Progenitor cell of endocrine pancreas (in vitro differentiated cells): ENCODE measurements around the gene SEL1L. TPM values are rescaled to one million over a fixed set of nuclear protein-coding genes. Genes with fewer than 3 reads are reported as not detected.

Source experiments
- DNase-seq: peaks from one replicate; pipeline ENCODE4 v3.0.0; 2021; ENCODE audit warnings: low spot score; ENCODE audit not compliant: unreplicated experiment
- H3K27ac Mint-ChIP-seq: 2 replicates; pipeline ENCODE4 v1.8.0; 2021; ENCODE audit warnings: mild to moderate bottlenecking, moderate library complexity, mixed read lengths
- H3K27me3 Mint-ChIP-seq: 2 replicates; pipeline ENCODE4 v1.8.0; 2021; ENCODE audit warnings: mixed read lengths
- H3K36me3 Mint-ChIP-seq: 2 replicates; pipeline ENCODE4 v1.8.0; 2022; ENCODE audit warnings: mixed read lengths; ENCODE audit not compliant: insufficient read depth
- H3K4me1 Mint-ChIP-seq: 2 replicates; pipeline ENCODE4 v1.8.0; 2021; ENCODE audit warnings: low read depth, mixed read lengths
- H3K4me3 Mint-ChIP-seq: 2 replicates; pipeline ENCODE4 v1.8.0; 2021; ENCODE audit warnings: low read depth, mild to moderate bottlenecking, moderate library complexity, mixed read lengths
- H3K9me3 Mint-ChIP-seq: 2 replicates; pipeline ENCODE4 v1.8.0; 2021; ENCODE audit warnings: low read depth, mixed read lengths
- total RNA-seq: library from RNA; stranded (reverse); gene quantifications from 2 replicates; pipeline ENCODE4 v1.2.1, GENCODE V29; 2021
- TF ChIP-seq, protein P1 (sequence below): fragments of 200-600 bp; sonication (generic); IDR thresholded peaks from one replicate; pipeline ENCODE4 v1.5.0; 2021; ENCODE audit warnings: antibody characterized with exemption, mild to moderate bottlenecking; ENCODE audit not compliant: unreplicated experiment

The SEL1L gene
- total RNA-seq, 1 donor from 2014 or later, result 68.3 TPM

- DNase-seq, result no peak
- TF ChIP-seq, protein P1, sequence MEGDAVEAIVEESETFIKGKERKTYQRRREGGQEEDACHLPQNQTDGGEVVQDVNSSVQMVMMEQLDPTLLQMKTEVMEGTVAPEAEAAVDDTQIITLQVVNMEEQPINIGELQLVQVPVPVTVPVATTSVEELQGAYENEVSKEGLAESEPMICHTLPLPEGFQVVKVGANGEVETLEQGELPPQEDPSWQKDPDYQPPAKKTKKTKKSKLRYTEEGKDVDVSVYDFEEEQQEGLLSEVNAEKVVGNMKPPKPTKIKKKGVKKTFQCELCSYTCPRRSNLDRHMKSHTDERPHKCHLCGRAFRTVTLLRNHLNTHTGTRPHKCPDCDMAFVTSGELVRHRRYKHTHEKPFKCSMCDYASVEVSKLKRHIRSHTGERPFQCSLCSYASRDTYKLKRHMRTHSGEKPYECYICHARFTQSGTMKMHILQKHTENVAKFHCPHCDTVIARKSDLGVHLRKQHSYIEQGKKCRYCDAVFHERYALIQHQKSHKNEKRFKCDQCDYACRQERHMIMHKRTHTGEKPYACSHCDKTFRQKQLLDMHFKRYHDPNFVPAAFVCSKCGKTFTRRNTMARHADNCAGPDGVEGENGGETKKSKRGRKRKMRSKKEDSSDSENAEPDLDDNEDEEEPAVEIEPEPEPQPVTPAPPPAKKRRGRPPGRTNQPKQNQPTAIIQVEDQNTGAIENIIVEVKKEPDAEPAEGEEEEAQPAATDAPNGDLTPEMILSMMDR, result no peak
- Mint-ChIP-seq H3K4me3 (no peak overlapping the region), H3K4me1 (peaks cover 13% of the 10 kb centered on the region), H3K9me3 (peaks cover 5% of the 10 kb centered on the region), H3K27ac (no peak overlapping the region), H3K27me3 (no peaks in the 10 kb centered on the region), H3K36me3 (peaks cover 32% of the 10 kb centered on the region)
Observed at GRCh38 chr14:81509321-81509720, 24.3 kb downstream of the SEL1L start.

DNA sequence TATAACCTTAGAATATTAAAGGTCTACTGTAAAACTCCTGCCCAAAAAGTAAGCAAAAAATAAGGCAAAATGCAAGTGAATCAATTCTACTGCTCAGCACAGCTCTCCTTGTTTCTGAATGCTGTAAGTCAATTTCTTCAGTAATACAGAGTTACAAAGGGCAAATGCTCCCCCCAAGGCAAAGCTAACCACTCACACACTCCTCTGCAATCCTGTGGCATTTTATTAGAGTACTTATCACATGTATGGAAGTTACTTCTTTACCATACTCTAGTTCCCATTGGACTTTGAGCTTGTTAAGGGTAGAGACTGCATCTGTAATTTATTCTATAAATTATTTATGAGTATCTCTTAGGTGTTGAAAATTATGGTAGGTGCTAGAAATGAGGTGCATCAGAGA is 27.2 kb downstream of the SEL1L start:
- H3K4me3 Mint-ChIP-seq, result no peak overlapping the region
- peaks cover 12% of the 10 kb centered on the region for H3K4me1 Mint-ChIP-seq
- TF ChIP-seq, protein P1, result no peak
- H3K9me3 Mint-ChIP-seq, result no peaks in the 10 kb centered on the region
- no peak overlapping the region for H3K27ac Mint-ChIP-seq
- H3K36me3 Mint-ChIP-seq, result peaks cover 28% of the 10 kb centered on the region
- DNase-seq, result no peak
- H3K27me3 Mint-ChIP-seq, result no peaks in the 10 kb centered on the region

GRCh38 chr14:81504864-81505263 is 28.8 kb downstream of the SEL1L start:
- TF ChIP-seq, protein P1, result no peak
- no peak overlapping the region for H3K4me3 Mint-ChIP-seq

GRCh38 chr14:81485781-81486180 is 47.9 kb downstream of the SEL1L start:
- H3K9me3 Mint-ChIP-seq, result no peaks in the 10 kb centered on the region

More at GRCh38 chr14:81504864-81505263, 28.8 kb downstream of the SEL1L start:
- peak overlapping the region; percentile 56 for H3K27ac Mint-ChIP-seq
- no peaks in the 10 kb centered on the region for H3K9me3 Mint-ChIP-seq
- peaks cover 7% of the 10 kb centered on the region for H3K4me1 Mint-ChIP-seq
- DNase-seq, result no peak
- H3K27me3 Mint-ChIP-seq, result no peaks in the 10 kb centered on the region
- peaks cover 30% of the 10 kb centered on the region for H3K36me3 Mint-ChIP-seq

GRCh38 chr14:81485372-81485771 is 48.3 kb downstream of the SEL1L start:
- Mint-ChIP-seq H3K4me1 (peaks cover 3% of the 10 kb centered on the region), H3K27ac (no peak overlapping the region), H3K9me3 (no peaks in the 10 kb centered on the region), H3K4me3 (no peak overlapping the region), H3K36me3 (peaks cover 25% of the 10 kb centered on the region), H3K27me3 (no peaks in the 10 kb centered on the region)
- TF ChIP-seq, protein P1, result no peak
- DNase-seq, result no peak

More at GRCh38 chr14:81485781-81486180, 47.9 kb downstream of the SEL1L start:
- H3K4me3 Mint-ChIP-seq, result no peak overlapping the region
- H3K27me3 Mint-ChIP-seq, result no peaks in the 10 kb centered on the region
- TF ChIP-seq, protein P1, result no peak
- H3K27ac Mint-ChIP-seq, result no peak overlapping the region
- peaks cover 24% of the 10 kb centered on the region for H3K36me3 Mint-ChIP-seq
- DNase-seq, result no peak
- H3K4me1 Mint-ChIP-seq, result peaks cover 3% of the 10 kb centered on the region
